NOMO-1 treated with DMSO at 0.1 percent for 48 hours (cell line): ENCODE data around the gene SH2D5.

Source experiments
- DNase-seq: peaks from one replicate; lab custom pipeline; 2025; ENCODE audit not compliant: unreplicated experiment; lab: John Stamatoyannopoulos, UW

Gene SH2D5

GRCh38 chr1:20732588-20733359 lies at the start of gene SH2D5:
SH2D5 (minus strand) TSS chr1:20732703; CDS start chr1:20728044, 4,659 bp downstream.
- peak; percentile 90 for DNase-seq

- no peak for DNase-seq
Measured at GRCh38 chr1:20775700-20776099, 43.2 kb upstream of the SH2D5 start.

- no peak for DNase-seq
Measured at GRCh38 chr1:20771780-20772179, 39.3 kb upstream of the SH2D5 start.

- no peak for DNase-seq
Measured at GRCh38 chr1:20770314-20771087, 38.0 kb upstream of the SH2D5 start.

GRCh38 chr1:20767271-20767670 lies 34.8 kb upstream of the SH2D5 start:
- no peak for DNase-seq

- DNase-seq: no peak
Measured at GRCh38 chr1:20763417-20763816, 30.9 kb upstream of the SH2D5 start.

GRCh38 chr1:20760322-20760721 lies 27.8 kb upstream of the SH2D5 start:
- DNase-seq: no peak

- DNase-seq: no peak
Measured at GRCh38 chr1:20753589-20753988, 21.1 kb upstream of the SH2D5 start.

GRCh38 chr1:20751462-20751990 lies 19.0 kb upstream of the SH2D5 start:
- DNase-seq: no peak

- DNase-seq: no peak
Measured at GRCh38 chr1:20742671-20743070, 10.2 kb upstream of the SH2D5 start.

- no peak for DNase-seq
Measured at GRCh38 chr1:20740781-20741180, 8.3 kb upstream of the SH2D5 start.

GRCh38 chr1:20739225-20739624 lies 6.7 kb upstream of the SH2D5 start:
- no peak for DNase-seq

GRCh38 chr1:20735581-20736111 lies 3.1 kb upstream of the SH2D5 start:
- no peak for DNase-seq

- DNase-seq: no peak
Measured at GRCh38 chr1:20733360-20733975, 965 bp upstream of the SH2D5 start.

- peak; percentile 16 for DNase-seq
Measured at GRCh38 chr1:20732071-20732587, 374 bp downstream of the SH2D5 start.

- DNase-seq: no peak
Measured at GRCh38 chr1:20731057-20731991, 1.2 kb downstream of the SH2D5 start.

GRCh38 chr1:20730690-20731056 lies 1.8 kb downstream of the SH2D5 start:
- DNase-seq: no peak

GRCh38 chr1:20729990-20730689 lies 2.4 kb downstream of the SH2D5 start:
- no peak for DNase-seq

- no peak for DNase-seq
Measured at GRCh38 chr1:20729155-20729931, 3.2 kb downstream of the SH2D5 start.
